ENCODE measurements around the gene ANAPC2. TPM values are rescaled to one million over a fixed set of nuclear protein-coding genes. Genes with fewer than 3 reads are reported as not detected.

Gene ANAPC2
- total RNA-seq, 1 experiment from 2014 or later: 46.0 TPM

GRCh38 chr9:137236238-137236935 lies 48.0 kb upstream of the ANAPC2 start:
- no TSS peak for BruUV-seq (replicated peaks)
- POLR2A ChIA-PET: interaction anchor here (0.6 kb wide), 1 partner anchor 122 kb away, joined by 4 read pairs; the partner anchor contains the start of gene DPP7
- Histone ChIP-seq H3K4me3 (ENCODE audit: low read depth in 2 of 2, low read length in 2 of 2) (no peak overlapping the region), H3K9me3 (ENCODE audit: control insufficient read depth, insufficient read depth, low read depth, low read length) (no peaks in the 10 kb centered on the region), H3K36me3 (ENCODE audit: control insufficient read depth, insufficient read depth, low read length) (no peaks in the 10 kb centered on the region; the same call in 1 of the 2 replicates), H3K4me1 (ENCODE audit: control insufficient read depth, insufficient read depth, low read length) (peaks cover 26% of the 10 kb centered on the region), H3K27me3 (ENCODE audit: control insufficient read depth, insufficient read depth, low read length) (no peaks in the 10 kb centered on the region), H3K27ac (ENCODE audit: low read length) (peak overlapping the region; percentile 61)
- intact Hi-C loops (cut with micrococcal nuclease; ENCODE audit: unreplicated experiment): no loop called here
- in situ Hi-C loops (cut with HindIII; ENCODE audit: low pct_unique_long_range_greater_than_20kb, low sequenced_read_pairs): no loop called here
- ATAC-seq (peak; percentile 57), DNase-seq (ENCODE audit: low read depth, low spot score) (no peak)
- TF ChIP-seq, protein P1, sequence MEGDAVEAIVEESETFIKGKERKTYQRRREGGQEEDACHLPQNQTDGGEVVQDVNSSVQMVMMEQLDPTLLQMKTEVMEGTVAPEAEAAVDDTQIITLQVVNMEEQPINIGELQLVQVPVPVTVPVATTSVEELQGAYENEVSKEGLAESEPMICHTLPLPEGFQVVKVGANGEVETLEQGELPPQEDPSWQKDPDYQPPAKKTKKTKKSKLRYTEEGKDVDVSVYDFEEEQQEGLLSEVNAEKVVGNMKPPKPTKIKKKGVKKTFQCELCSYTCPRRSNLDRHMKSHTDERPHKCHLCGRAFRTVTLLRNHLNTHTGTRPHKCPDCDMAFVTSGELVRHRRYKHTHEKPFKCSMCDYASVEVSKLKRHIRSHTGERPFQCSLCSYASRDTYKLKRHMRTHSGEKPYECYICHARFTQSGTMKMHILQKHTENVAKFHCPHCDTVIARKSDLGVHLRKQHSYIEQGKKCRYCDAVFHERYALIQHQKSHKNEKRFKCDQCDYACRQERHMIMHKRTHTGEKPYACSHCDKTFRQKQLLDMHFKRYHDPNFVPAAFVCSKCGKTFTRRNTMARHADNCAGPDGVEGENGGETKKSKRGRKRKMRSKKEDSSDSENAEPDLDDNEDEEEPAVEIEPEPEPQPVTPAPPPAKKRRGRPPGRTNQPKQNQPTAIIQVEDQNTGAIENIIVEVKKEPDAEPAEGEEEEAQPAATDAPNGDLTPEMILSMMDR (IDR thresholded peaks at IDR 0.05): peak; percentile 98
- TF ChIP-seq TCF7L2 (IDR thresholded peaks at IDR 0.05; ENCODE audit: low read depth, low read length) (no peak), POLR2AphosphoS5 (IDR thresholded peaks at IDR 0.05; ENCODE audit: low read depth, low read length) (no peak), SIN3A (IDR thresholded peaks at IDR 0.05; ENCODE audit: borderline replicate concordance, insufficient read depth, low read depth, low read length) (no peak)
- CTCF ChIA-PET: interaction anchor here (0.6 to 1.0 kb wide), 8 partner anchors 10 to 150 kb away, joined by 3 to 10 read pairs (median 3); partner anchors contain the start of genes MAN1B1, STPG3 and TPRN

- POLR2A ChIA-PET: no interaction called here
- H3K36me3 ChIP-seq (ENCODE audit: control insufficient read depth, insufficient read depth, low read length): no peaks in the 10 kb centered on the region; the same call in 1 of the 2 replicates
- H3K9me3 ChIP-seq (ENCODE audit: control insufficient read depth, insufficient read depth, low read depth, low read length): no peaks in the 10 kb centered on the region
- no TSS peak for BruUV-seq (replicated peaks)
- in situ Hi-C loops (cut with HindIII; ENCODE audit: low pct_unique_long_range_greater_than_20kb, low sequenced_read_pairs): no loop called here
- TF ChIP-seq TCF7L2 (IDR thresholded peaks at IDR 0.05; ENCODE audit: low read depth, low read length) (no peak), SIN3A (IDR thresholded peaks at IDR 0.05; ENCODE audit: borderline replicate concordance, insufficient read depth, low read depth, low read length) (no peak), POLR2AphosphoS5 (IDR thresholded peaks at IDR 0.05; ENCODE audit: low read depth, low read length) (no peak)
- TF ChIP-seq, protein P1 (IDR thresholded peaks at IDR 0.05): no peak
- TF ChIP-seq, protein P2, sequence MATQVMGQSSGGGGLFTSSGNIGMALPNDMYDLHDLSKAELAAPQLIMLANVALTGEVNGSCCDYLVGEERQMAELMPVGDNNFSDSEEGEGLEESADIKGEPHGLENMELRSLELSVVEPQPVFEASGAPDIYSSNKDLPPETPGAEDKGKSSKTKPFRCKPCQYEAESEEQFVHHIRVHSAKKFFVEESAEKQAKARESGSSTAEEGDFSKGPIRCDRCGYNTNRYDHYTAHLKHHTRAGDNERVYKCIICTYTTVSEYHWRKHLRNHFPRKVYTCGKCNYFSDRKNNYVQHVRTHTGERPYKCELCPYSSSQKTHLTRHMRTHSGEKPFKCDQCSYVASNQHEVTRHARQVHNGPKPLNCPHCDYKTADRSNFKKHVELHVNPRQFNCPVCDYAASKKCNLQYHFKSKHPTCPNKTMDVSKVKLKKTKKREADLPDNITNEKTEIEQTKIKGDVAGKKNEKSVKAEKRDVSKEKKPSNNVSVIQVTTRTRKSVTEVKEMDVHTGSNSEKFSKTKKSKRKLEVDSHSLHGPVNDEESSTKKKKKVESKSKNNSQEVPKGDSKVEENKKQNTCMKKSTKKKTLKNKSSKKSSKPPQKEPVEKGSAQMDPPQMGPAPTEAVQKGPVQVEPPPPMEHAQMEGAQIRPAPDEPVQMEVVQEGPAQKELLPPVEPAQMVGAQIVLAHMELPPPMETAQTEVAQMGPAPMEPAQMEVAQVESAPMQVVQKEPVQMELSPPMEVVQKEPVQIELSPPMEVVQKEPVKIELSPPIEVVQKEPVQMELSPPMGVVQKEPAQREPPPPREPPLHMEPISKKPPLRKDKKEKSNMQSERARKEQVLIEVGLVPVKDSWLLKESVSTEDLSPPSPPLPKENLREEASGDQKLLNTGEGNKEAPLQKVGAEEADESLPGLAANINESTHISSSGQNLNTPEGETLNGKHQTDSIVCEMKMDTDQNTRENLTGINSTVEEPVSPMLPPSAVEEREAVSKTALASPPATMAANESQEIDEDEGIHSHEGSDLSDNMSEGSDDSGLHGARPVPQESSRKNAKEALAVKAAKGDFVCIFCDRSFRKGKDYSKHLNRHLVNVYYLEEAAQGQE (IDR thresholded peaks at IDR 0.05; ENCODE audit: insufficient read depth in 1 of 2, low read depth in 2 of 2, low read length in 1 of 2): no peak
- H3K27ac ChIP-seq (ENCODE audit: low read length): no peak overlapping the region
- no peaks in the 10 kb centered on the region for H3K27me3 ChIP-seq (ENCODE audit: control insufficient read depth, insufficient read depth, low read length)
- no peak overlapping the region for H3K4me3 ChIP-seq (ENCODE audit: low read depth in 2 of 2, low read length in 2 of 2)
- ATAC-seq: no peak
- peaks cover 26% of the 10 kb centered on the region for H3K4me1 ChIP-seq (ENCODE audit: control insufficient read depth, insufficient read depth, low read length)
- CTCF ChIA-PET: interaction anchor here (0.6 to 1.0 kb wide), 3 partner anchors 9 to 120 kb away, joined by 3 read pairs; no protein-coding TSS in a partner anchor
- no peak for DNase-seq (ENCODE audit: low read depth, low spot score)
- intact Hi-C loops (cut with micrococcal nuclease; ENCODE audit: unreplicated experiment): no loop called here
Measured at GRCh38 chr9:137235424-137236237, 47.3 kb upstream of the ANAPC2 start.

Measured in Panc1 (cell line).